ENCODE measurements around the gene COL2A1.

DNA sequence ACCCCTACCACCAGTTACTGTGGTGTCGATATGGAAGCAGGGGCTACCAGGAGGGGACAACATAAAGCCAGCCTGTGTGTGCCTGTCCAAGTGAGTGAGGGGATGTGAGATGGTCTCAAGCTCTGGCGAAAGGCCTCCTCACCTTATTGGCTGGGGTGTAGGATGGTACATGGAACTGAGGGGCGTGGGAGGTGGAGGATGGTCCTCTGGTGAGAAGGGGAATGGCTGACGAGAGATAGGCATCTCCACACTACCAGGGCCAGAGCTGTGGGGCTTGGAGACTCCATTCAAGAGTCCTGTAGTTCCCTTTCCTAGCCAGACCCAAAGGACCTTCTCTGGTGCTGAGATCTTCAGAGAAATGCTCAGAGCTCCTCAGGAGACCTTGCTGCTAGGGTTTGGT is 32.5 kb upstream of the COL2A1 start:
- TF ChIP-seq, protein P1, sequence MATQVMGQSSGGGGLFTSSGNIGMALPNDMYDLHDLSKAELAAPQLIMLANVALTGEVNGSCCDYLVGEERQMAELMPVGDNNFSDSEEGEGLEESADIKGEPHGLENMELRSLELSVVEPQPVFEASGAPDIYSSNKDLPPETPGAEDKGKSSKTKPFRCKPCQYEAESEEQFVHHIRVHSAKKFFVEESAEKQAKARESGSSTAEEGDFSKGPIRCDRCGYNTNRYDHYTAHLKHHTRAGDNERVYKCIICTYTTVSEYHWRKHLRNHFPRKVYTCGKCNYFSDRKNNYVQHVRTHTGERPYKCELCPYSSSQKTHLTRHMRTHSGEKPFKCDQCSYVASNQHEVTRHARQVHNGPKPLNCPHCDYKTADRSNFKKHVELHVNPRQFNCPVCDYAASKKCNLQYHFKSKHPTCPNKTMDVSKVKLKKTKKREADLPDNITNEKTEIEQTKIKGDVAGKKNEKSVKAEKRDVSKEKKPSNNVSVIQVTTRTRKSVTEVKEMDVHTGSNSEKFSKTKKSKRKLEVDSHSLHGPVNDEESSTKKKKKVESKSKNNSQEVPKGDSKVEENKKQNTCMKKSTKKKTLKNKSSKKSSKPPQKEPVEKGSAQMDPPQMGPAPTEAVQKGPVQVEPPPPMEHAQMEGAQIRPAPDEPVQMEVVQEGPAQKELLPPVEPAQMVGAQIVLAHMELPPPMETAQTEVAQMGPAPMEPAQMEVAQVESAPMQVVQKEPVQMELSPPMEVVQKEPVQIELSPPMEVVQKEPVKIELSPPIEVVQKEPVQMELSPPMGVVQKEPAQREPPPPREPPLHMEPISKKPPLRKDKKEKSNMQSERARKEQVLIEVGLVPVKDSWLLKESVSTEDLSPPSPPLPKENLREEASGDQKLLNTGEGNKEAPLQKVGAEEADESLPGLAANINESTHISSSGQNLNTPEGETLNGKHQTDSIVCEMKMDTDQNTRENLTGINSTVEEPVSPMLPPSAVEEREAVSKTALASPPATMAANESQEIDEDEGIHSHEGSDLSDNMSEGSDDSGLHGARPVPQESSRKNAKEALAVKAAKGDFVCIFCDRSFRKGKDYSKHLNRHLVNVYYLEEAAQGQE (IDR thresholded peaks at IDR 0.05; ENCODE audit: insufficient read depth in 1 of 2, low read depth in 2 of 2, low read length in 1 of 2), result no peak
- TF ChIP-seq, protein P2, sequence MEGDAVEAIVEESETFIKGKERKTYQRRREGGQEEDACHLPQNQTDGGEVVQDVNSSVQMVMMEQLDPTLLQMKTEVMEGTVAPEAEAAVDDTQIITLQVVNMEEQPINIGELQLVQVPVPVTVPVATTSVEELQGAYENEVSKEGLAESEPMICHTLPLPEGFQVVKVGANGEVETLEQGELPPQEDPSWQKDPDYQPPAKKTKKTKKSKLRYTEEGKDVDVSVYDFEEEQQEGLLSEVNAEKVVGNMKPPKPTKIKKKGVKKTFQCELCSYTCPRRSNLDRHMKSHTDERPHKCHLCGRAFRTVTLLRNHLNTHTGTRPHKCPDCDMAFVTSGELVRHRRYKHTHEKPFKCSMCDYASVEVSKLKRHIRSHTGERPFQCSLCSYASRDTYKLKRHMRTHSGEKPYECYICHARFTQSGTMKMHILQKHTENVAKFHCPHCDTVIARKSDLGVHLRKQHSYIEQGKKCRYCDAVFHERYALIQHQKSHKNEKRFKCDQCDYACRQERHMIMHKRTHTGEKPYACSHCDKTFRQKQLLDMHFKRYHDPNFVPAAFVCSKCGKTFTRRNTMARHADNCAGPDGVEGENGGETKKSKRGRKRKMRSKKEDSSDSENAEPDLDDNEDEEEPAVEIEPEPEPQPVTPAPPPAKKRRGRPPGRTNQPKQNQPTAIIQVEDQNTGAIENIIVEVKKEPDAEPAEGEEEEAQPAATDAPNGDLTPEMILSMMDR (IDR thresholded peaks at IDR 0.05), result no peak
- no peak for TF ChIP-seq TCF7L2 (IDR thresholded peaks at IDR 0.05; ENCODE audit: low read depth, low read length)
